Parathyroid adenoma (tissue), 2 donors: ENCODE data around the gene LRRTM2.
"Not testable (repeated sequence)": the region's sequence is repeated elsewhere in the genome, so short reads cannot be mapped to it uniquely, and the experiment has no call there.

Source experiments
- H2AFZ ChIP-seq: fragments of 300-600 bp; sonication (generic); one replicate; pipeline ENCODE4 v1.7.0; 2017; ENCODE audit warnings: antibody characterized with exemption, mild to moderate bottlenecking
- H3K27ac ChIP-seq: fragments of 300-600 bp; sonication (generic); one replicate; pipeline ENCODE4 v1.7.0; 2017
- H3K27me3 ChIP-seq: fragments of 300-600 bp; sonication (generic); one replicate; pipeline ENCODE4 v1.7.0; 2017; ENCODE audit warnings: low read length; ENCODE audit not compliant: control insufficient read depth, insufficient read depth
- H3K36me3 ChIP-seq: fragments of 300-600 bp; sonication (generic); one replicate; pipeline ENCODE4 v1.7.0; 2017; ENCODE audit warnings: low read length; ENCODE audit not compliant: control insufficient read depth, insufficient read depth
- H3K4me1 ChIP-seq: fragments of 300-600 bp; sonication (generic); one replicate; pipeline ENCODE4 v1.7.0; 2017; ENCODE audit warnings: control low read depth
- H3K4me2 ChIP-seq: fragments of 300-600 bp; sonication (generic); one replicate; pipeline ENCODE4 v1.7.0; 2017; ENCODE audit warnings: low read length
- H3K4me3 ChIP-seq: fragments of 300-600 bp; sonication (generic); one replicate; pipeline ENCODE4 v1.7.0; 2017; ENCODE audit warnings: low read depth, low read length
- H3K79me2 ChIP-seq: fragments of 300-600 bp; sonication (generic); one replicate; pipeline ENCODE4 v1.7.0; 2017; ENCODE audit warnings: control low read depth
- H3K9ac ChIP-seq: fragments of 300-600 bp; sonication (generic); one replicate; pipeline ENCODE4 v1.7.0; 2017; ENCODE audit warnings: mild to moderate bottlenecking
- H3K9me3 ChIP-seq: fragments of 300-600 bp; sonication (generic); one replicate; pipeline ENCODE4 v1.7.0; 2017; ENCODE audit warnings: low read length; ENCODE audit not compliant: control insufficient read depth
- TF ChIP-seq, protein P1 (sequence below): fragments of 300-600 bp; sonication (generic); IDR thresholded peaks from one replicate; pipeline ENCODE4 v1.7.0; 2017; ENCODE audit warnings: antibody characterized with exemption, mild to moderate bottlenecking
- donor health status: primary hyperparathyroidism.

The LRRTM2 gene

DNA sequence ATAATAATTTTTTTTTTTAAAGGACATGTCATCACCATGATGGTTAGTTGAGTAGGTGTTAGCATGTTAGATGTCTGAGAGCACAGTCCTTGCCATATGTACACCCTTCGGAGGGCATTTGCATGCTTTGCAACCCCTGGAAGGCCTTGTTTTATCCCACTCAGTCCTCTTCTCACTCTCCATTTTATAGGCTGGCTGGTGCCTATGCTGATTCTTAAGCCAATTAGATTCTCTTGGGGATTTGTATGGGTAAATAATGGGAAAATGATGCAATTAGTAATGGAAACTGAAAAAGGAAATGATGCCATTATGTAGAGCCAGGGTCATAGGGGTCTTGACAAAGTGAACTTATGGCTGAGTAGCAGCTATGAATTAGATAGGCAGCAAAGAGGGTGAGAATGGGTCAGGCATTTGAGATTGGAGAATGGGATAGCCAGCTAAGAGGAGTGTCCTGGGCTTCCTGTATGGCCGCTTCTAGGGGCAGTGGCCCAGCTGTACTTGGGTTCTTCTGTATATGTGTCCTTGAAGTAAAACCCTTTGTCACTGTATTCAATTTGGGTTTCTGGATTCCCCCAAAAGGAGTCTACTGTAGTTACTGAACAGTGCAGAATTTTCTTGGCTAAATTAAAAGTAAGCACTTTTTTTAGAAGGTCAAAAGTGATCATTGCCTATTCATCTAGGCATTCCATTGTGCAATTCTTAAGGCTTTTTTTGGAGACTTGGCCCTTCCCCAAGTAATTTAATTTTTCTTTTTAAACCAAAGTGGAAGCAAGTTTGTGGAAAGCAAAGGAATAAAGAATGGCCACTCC is 31.6 kb downstream of the LRRTM2 start:
- H3K9ac ChIP-seq, result no peak overlapping the region
- no peaks in the 10 kb centered on the region for H3K36me3 ChIP-seq
- H3K4me1 ChIP-seq, result peaks cover 20% of the 10 kb centered on the region
- no peak overlapping the region for H2AFZ ChIP-seq
- H3K4me3 ChIP-seq, result no peak overlapping the region
- H3K9me3 ChIP-seq, result no peaks in the 10 kb centered on the region
- H3K79me2 ChIP-seq, result peaks cover 26% of the 10 kb centered on the region
- no peaks in the 10 kb centered on the region for H3K27me3 ChIP-seq
- TF ChIP-seq, protein P1, sequence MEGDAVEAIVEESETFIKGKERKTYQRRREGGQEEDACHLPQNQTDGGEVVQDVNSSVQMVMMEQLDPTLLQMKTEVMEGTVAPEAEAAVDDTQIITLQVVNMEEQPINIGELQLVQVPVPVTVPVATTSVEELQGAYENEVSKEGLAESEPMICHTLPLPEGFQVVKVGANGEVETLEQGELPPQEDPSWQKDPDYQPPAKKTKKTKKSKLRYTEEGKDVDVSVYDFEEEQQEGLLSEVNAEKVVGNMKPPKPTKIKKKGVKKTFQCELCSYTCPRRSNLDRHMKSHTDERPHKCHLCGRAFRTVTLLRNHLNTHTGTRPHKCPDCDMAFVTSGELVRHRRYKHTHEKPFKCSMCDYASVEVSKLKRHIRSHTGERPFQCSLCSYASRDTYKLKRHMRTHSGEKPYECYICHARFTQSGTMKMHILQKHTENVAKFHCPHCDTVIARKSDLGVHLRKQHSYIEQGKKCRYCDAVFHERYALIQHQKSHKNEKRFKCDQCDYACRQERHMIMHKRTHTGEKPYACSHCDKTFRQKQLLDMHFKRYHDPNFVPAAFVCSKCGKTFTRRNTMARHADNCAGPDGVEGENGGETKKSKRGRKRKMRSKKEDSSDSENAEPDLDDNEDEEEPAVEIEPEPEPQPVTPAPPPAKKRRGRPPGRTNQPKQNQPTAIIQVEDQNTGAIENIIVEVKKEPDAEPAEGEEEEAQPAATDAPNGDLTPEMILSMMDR, result no peak
- H3K4me2 ChIP-seq, result no peak overlapping the region
- no peak overlapping the region for H3K27ac ChIP-seq

DNA sequence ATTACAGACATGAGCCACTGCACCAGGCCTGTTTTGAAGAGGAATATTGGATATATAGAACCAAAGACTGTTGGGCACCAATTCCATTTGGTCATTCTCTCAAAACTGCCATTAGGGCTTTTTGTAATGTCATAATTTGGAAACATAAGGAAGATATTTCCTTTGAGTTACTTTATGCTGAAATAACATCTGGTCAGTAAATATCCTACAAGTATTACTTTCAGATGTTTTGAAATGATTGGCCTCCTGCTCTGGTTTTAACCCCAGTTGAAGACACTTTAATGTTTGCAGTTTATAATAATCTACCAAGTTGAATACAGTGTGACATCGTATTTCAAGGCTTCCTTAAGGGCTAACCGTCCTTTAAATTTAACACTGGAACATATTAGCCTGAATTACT is 33.6 kb downstream of the LRRTM2 start:
- Histone ChIP-seq H3K79me2 (peaks cover 27% of the 10 kb centered on the region), H3K4me2 (no peak overlapping the region), H3K27me3 (no peaks in the 10 kb centered on the region), H2AFZ (no peak overlapping the region), H3K4me3 (no peak overlapping the region), H3K9ac (no peak overlapping the region), H3K9me3 (no peaks in the 10 kb centered on the region), H3K27ac (no peak overlapping the region), H3K36me3 (no peaks in the 10 kb centered on the region), H3K4me1 (peaks cover 17% of the 10 kb centered on the region)
- TF ChIP-seq, protein P1, result no peak

DNA sequence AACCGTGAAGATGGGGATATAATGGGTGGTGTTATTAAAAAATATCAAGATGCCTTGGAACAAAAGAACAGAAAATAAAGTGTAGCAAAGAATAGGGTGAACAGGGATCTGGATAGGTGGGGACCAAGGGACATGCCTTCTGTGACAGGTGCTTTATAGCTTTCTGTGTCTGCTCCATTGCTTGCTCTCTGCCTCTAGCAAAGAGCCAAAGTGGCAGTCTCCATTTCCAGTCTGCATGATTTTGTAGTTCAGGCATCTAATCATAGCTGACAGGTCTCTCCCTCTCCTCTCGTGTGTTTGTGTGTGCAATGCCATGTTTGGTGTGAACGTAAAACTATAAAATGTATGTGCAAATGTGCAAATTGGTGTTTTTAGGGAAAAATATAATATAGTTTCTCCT is 35.0 kb downstream of the LRRTM2 start:
- peaks cover 22% of the 10 kb centered on the region for H3K79me2 ChIP-seq
- H3K9ac ChIP-seq, result no peak overlapping the region
- no peak overlapping the region for H2AFZ ChIP-seq
- no peak overlapping the region for H3K4me2 ChIP-seq
- no peak overlapping the region for H3K4me3 ChIP-seq
- no peaks in the 10 kb centered on the region for H3K27me3 ChIP-seq
- peaks cover 14% of the 10 kb centered on the region for H3K4me1 ChIP-seq
- no peaks in the 10 kb centered on the region for H3K9me3 ChIP-seq
- H3K36me3 ChIP-seq, result no peaks in the 10 kb centered on the region
- H3K27ac ChIP-seq, result no peak overlapping the region
- TF ChIP-seq, protein P1, result no peak

DNA sequence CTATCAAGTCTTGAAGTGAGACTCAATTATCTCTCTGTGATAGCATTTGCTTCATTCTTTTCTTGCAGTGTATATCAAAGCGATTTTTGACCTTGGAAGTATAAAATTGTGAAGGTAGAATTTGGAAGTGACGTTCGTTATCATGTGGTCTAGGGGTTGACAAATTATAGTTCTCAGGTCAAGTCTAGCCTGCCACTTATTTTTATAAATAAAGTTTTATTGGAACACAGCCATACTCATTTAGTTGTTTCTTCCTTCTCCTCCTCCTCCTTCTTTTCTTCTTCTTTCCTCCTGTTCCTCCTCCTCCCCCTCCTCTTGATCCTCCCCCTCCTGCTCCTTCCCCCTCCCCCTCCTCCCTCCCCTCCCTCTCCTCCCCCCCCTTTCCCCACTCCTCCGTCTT is 38.0 kb downstream of the LRRTM2 start:
- Histone ChIP-seq H3K4me3 (no peak overlapping the region), H3K4me1 (peaks cover 4% of the 10 kb centered on the region), H3K27me3 (no peaks in the 10 kb centered on the region), H3K9me3 (no peaks in the 10 kb centered on the region), H2AFZ (no peak overlapping the region), H3K27ac (no peak overlapping the region), H3K79me2 (peaks cover 21% of the 10 kb centered on the region), H3K36me3 (no peaks in the 10 kb centered on the region), H3K9ac (no peak overlapping the region), H3K4me2 (no peak overlapping the region)
- TF ChIP-seq, protein P1, result no peak

GRCh38 chr5:138834853-138835252 is 40.3 kb downstream of the LRRTM2 start:
- not testable (repeated sequence) for H2AFZ ChIP-seq, H3K9me3 ChIP-seq

More at GRCh38 chr5:138834853-138835252, 40.3 kb downstream of the LRRTM2 start:
- H3K9ac ChIP-seq, H3K27ac ChIP-seq, H3K27me3 ChIP-seq, H3K4me3 ChIP-seq, H3K36me3 ChIP-seq, H3K4me2 ChIP-seq, H3K4me1 ChIP-seq: not testable (repeated sequence)
- H3K79me2 ChIP-seq, result peaks cover 11% of the 10 kb centered on the region
